GM18526 (cell line): ENCODE data around the gene MEGF8.

ENCODE experiments used
- POLR2A ChIP-seq: IDR thresholded peaks from 3 replicates; pipeline ENCODE4 v1.6.1; 2011; ENCODE audit not compliant: insufficient read length; ENCODE audit errors: extremely low read depth

Gene MEGF8

GRCh38 chr19:42325308-42325895 lies at the start of gene MEGF8:
Gene MEGF8 (plus strand): TSS chr19:42325635. CDS start chr19:42326244, 609 bp downstream.
- TF ChIP-seq POLR2A = peak; percentile 59

- TF ChIP-seq POLR2A = no peak
Observed at GRCh38 chr19:42276284-42276683, 49.2 kb upstream of the MEGF8 start.

- no peak for TF ChIP-seq POLR2A
Observed at GRCh38 chr19:42276821-42277220, 48.6 kb upstream of the MEGF8 start.

GRCh38 chr19:42277821-42278451 lies 47.5 kb upstream of the MEGF8 start:
- no peak for TF ChIP-seq POLR2A

GRCh38 chr19:42278452-42279154 lies 46.8 kb upstream of the MEGF8 start:
- TF ChIP-seq POLR2A = no peak

GRCh38 chr19:42279155-42279901 lies 46.1 kb upstream of the MEGF8 start:
- no peak for TF ChIP-seq POLR2A

GRCh38 chr19:42279902-42280814 lies 45.3 kb upstream of the MEGF8 start:
- TF ChIP-seq POLR2A = peak; percentile 73

GRCh38 chr19:42280815-42281145 lies 44.7 kb upstream of the MEGF8 start:
- no peak for TF ChIP-seq POLR2A

- no peak for TF ChIP-seq POLR2A
Observed at GRCh38 chr19:42281146-42281826, 44.1 kb upstream of the MEGF8 start.

- TF ChIP-seq POLR2A = no peak
Observed at GRCh38 chr19:42281827-42282762, 43.3 kb upstream of the MEGF8 start.

GRCh38 chr19:42282819-42283187 lies 42.6 kb upstream of the MEGF8 start:
- no peak for TF ChIP-seq POLR2A

- TF ChIP-seq POLR2A = peak; percentile 74
Observed at GRCh38 chr19:42283188-42284065, 42.0 kb upstream of the MEGF8 start.

- no peak for TF ChIP-seq POLR2A
Observed at GRCh38 chr19:42284066-42284501, 41.4 kb upstream of the MEGF8 start.
